ENCODE results near the gene RBM6.
A peak's percentile ranks its signal among the peaks of the same experiment; 100 is the strongest.
"Not testable (repeated sequence)": the region's sequence is repeated elsewhere in the genome, so short reads cannot be mapped to it uniquely, and the experiment has no call there.

RBM6 gene

GRCh38 chr3:49914906-49915305 is 25.0 kb upstream of the RBM6 start:
- no peak for DNase-seq (ENCODE audit: low read depth in 2 of 2)

- DNase-seq (ENCODE audit: low read depth in 2 of 2): no peak
Observed at GRCh38 chr3:49916686-49917085, 23.3 kb upstream of the RBM6 start.

GRCh38 chr3:49917806-49918590 is 22.0 kb upstream of the RBM6 start:
- DNase-seq (ENCODE audit: low read depth in 2 of 2): not testable (repeated sequence)

- DNase-seq (ENCODE audit: low read depth in 2 of 2): no peak
Observed at GRCh38 chr3:49924683-49925082, 15.3 kb upstream of the RBM6 start.

- no peak for DNase-seq (ENCODE audit: low read depth in 2 of 2)
Observed at GRCh38 chr3:49925485-49925884, 14.5 kb upstream of the RBM6 start.

- DNase-seq (ENCODE audit: low read depth in 2 of 2): no peak
Observed at GRCh38 chr3:49926117-49926728, 13.7 kb upstream of the RBM6 start.

GRCh38 chr3:49927798-49928197 is 12.2 kb upstream of the RBM6 start:
- DNase-seq (ENCODE audit: low read depth in 2 of 2): no peak

DNA sequence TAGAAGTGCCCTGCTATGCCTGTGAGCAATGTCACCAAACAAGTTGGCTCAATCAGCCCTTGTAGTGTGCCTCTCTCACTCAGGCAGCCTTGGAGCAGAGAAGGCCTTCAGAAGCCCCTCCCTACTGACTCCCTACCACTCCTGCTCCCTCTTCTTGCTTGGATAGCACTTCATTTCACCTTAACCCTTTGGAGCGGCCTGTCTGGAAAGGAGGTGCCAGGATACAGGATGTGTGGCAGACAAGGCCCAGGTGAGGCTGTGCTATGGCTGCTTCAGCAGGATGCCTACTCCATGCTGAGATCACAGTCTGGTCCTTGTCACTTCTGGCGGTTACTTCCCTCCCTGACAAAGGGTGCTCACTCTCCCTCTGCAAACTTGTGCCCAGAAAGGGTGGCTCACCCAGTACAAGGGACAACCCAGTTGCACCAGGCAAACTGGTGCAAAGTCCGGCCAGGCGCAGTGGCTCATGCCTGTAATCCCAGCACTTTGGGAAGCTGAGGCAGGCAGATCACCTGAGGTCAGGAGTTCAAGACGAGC is 11.4 kb upstream of the RBM6 start:
- no peak for DNase-seq (ENCODE audit: low read depth in 2 of 2)

DNA sequence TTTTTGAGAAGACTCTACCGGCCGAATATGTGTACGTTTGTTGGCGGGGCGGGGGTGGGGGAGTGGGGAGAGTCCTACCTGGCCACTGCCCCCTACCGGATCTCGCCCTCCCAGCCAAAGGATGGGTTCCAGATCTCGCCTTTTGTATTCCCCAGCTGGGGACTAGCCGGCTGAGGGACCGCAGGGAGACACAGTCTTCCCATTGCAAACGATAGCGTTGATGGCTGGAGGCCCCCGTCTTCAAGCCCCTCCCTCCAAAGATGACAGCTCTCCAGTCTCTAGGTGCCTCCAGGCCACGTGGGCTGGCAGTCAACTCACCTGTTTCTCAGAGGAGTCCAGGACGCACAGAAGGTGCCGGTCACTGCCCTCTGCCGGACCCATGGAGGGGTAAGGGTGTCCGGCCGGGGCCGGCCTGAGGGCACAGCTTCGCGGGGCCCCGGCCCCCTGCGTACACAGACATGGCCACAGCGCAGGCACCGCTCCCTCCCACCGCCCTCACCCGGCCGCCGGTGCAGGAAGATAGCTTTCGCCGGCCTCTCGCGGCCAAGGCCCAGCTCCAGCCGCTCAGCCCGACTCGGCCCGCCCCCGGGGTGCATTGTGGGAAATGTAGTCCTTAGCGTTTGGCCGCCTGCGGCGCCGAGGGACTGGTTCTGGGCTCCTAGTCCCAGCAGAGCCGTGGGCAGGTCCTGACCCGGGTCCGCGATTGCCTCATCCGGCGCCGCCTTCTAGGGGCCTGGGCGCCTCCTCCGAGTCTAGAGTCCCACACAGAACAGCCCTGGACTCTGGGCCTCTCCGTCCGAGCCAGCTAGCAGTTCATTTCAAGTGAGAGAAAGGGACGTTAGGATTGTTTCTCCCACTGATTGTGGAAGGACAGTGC is 10.4 kb upstream of the RBM6 start, which contains the start of gene MON1A:
MON1A (minus strand) TSS at position 521 of the 877 bp plus-strand sequence. CDS start 16,465 bp downstream, outside the sequence.
- peak; percentile 75 to 95 for DNase-seq (ENCODE audit: low read depth in 2 of 2)

- DNase-seq (ENCODE audit: low read depth in 2 of 2): no peak
Observed at GRCh38 chr3:49930168-49930690, 9.7 kb upstream of the RBM6 start.

DNA sequence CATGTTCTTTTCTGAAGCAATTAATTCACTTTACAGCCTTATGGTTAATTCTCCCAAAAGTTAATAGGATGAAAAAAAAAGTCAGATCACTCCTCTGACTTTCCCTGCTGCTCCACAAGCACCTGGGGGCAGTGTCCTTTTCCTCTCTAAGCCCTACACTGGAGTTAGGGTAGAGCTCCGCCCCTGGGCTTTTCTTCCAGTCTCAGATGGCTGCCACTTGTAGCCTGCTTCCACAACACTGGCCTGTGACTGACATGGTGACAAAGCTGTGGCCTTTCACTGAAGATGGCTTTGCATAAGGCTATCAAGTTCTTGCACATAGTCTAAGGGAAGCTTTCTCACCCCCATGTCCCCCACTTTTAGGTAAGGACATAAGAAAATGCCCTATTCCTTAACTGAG is 9.0 kb upstream of the RBM6 start:
- DNase-seq (ENCODE audit: low read depth in 2 of 2): no peak

DNA sequence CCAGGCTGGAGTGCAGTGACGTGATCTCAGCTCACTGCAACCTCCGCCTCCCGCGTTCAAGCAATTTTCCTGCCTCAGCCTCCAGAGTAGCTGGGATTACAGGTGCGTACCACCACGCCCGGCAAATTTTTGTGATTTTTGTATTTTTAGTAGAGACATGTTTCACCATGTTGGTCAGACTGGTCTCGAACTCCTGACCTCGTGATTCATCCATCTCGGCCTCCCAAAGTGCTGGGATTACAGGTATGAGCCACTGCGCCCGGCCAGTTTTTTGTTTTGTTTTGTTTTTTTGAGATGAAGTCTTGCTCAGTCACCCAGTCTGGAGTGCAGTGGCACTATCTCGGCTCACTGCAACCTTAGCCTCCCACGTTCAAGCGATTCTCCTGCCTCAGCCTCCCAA is 7.7 kb upstream of the RBM6 start:
- not testable (repeated sequence) for DNase-seq (ENCODE audit: low read depth in 2 of 2)

DNA sequence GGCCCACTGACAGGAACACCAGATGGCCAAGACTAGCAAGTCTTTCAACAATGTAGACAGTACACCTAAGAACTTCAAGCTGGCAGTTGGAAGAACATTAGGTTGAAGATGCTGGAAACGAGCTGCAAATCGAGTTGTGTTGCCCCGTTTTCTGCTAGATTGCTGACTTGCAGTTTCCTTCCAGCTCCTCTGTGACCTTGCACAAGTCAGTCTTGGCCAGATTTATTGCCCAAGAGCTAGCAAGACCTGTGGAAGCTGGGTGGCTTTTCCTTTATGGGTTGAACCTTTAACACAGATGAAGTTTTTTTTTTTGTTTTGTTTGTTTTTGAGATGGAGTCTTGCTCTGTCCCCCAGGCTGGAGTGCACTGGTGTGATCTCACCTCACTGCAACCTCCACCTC is 2.9 kb upstream of the RBM6 start:
- no peak for DNase-seq (ENCODE audit: low read depth in 2 of 2)

DNA sequence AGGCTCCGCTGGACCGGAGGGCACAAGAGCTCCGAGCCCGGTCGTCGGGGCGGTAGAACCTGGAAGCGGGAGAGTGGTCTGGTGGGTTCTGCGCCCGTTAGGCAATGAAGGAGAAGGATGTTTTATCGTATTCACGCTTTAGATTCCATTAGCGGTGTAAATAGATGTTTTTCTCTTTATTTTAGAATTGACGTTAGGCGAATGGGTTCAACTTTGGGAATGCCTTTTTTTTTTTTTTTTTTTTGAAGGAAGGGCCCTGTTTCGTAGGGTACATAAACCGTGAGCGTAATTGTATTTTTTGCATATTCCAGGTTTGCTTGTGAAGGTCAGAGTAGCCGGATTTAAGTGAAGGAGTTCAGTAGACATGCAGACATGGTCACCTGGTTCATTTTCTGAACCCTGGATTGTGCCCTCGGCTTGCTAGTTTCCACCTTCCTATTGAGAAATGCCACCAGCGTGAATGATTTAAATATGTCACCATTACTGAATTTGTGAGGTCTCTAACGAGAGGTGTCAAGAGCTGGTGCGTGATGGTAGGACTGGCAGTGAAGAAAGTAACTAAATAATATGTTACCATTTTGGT is 808 bp downstream of the RBM6 start:
- no peak for DNase-seq (ENCODE audit: low read depth in 2 of 2)

DNA sequence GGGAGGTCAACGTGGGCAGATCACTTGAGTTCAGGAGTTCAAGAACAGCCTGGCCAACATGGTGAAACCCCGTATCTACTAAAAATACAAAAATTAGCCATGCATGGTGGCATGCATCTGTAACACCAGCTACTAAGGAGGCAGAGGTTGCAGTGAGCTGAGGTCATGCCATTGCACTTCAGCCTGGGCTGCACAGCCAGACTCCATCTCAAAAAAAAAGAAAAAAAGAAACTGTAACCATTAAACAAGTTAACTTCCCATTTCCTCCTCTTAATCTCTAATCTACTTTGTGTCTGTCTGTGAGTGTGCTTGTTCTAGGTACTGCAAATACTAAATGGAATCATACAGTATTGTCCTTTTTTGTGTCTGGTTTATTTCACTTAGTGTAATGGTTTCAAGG is 2.7 kb downstream of the RBM6 start:
- DNase-seq (ENCODE audit: low read depth in 2 of 2): no peak

DNA sequence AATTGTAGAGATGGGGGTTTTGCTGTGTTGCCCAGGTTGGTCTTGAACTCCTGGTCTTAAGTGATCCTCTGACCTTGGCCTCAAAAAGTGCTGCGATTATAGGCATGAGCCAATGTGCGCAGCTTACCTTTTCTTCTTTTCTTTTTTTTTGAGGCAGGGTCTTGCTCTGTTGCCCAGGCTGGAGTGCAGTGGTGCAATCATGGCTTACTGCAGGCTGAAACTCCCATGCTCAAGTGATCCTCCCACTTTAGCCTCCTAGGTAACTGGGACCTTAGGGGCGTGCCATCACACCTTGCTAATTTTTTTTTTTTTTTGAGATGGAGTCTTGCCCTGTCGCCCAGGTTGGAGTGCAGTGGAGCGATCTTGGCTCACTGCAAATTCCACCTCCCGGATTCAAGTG is 13.0 kb downstream of the RBM6 start:
- DNase-seq (ENCODE audit: low read depth in 2 of 2): no peak

GRCh38 chr3:49955636-49956035 is 15.7 kb downstream of the RBM6 start:
- DNase-seq (ENCODE audit: low read depth in 2 of 2): no peak

DNA sequence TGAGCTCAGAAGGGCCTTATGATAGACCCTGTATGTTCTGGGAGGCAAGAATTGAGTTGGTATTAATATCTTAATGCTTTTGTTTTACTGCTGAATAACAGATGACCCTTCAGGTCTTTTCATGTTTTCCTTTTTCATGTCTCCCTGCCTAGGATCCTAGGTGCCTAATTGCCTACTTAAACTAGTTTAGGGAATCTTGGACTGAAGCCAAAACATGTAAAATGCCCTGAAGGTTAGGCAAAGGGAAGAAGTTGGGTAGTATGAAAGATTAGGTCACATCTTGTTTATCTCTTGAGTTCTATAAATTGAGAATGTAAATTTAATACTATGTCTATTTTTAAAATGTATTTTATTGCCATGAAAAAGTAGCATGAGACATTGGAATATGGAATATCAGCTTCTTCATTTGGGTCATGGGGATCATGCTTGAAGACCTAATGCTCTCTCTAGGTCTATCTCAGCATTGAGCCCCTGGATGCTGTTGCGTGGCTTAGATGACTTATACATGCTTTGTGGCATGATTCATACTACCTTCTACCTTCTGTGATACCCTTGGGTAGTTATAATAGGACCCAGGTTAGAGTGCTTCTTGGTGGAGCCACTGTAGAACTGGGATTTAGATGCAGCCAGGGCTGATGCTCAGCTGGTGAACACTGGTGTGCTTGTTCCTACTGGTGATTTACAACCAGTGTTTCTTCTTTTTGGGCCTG is 26.4 kb downstream of the RBM6 start:
- no peak for DNase-seq (ENCODE audit: low read depth in 2 of 2)

- no peak for DNase-seq (ENCODE audit: low read depth in 2 of 2)
Observed at GRCh38 chr3:49967291-49967690, 27.3 kb downstream of the RBM6 start.

- no peak for DNase-seq (ENCODE audit: low read depth in 2 of 2)
Observed at GRCh38 chr3:49968346-49968745, 28.4 kb downstream of the RBM6 start.

- no peak for DNase-seq (ENCODE audit: low read depth in 2 of 2)
Observed at GRCh38 chr3:49972656-49973055, 32.7 kb downstream of the RBM6 start.

Measured in activated CD4-positive, alpha-beta T cell treated with anti-CD3 and anti-CD28 coated beads for 24 hours (primary cell).